GM18520 (cell line): ENCODE measurements around the gene LBR.
"Not testable (repeated sequence)": the region's sequence is repeated elsewhere in the genome, so short reads cannot be mapped to it uniquely, and the experiment has no call there.

Experiments used
- ATAC-seq: cut with Tn5 transposase; IDR thresholded peaks from one replicate; pipeline ENCODE4 v1.9.1; 2021; ENCODE audit not compliant: unreplicated experiment

Gene LBR

GRCh38 chr1:225423518-225423855, 4.4 kb downstream of the LBR start:
- ATAC-seq: no peak

DNA sequence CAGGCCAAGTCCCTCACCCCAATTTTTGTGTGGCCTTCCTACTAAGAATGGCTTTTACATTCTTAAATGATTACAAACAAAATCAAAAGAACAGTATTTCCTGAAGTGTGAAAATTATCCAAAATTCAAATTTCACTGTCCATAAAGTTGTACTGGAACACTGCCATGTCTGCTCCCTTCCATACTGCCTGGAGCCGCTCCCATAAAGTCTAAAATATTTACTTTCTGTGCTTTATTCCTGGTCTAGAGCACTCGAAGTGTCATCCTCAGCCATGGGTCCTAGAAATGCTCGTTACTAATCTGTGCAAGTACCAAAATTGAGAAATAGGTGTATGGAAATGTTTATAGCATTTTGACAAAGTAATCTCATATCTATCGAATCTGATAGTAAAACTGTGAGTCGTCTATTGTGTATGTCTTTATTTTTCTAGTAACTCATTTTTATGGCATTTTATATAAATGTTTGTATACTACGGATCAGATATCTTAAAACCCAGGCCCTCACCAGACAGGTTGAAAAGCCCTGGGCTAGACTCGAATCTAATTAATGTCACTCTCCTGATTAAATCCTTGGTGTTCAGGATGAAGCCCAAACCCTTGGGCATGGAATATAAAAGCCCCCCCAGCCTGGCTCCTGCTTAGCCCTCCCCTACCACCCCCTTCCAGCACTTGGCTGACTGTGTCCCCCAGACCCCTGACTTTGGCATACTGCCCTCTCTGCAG, 4.9 kb downstream of the LBR start:
- no peak for ATAC-seq

DNA sequence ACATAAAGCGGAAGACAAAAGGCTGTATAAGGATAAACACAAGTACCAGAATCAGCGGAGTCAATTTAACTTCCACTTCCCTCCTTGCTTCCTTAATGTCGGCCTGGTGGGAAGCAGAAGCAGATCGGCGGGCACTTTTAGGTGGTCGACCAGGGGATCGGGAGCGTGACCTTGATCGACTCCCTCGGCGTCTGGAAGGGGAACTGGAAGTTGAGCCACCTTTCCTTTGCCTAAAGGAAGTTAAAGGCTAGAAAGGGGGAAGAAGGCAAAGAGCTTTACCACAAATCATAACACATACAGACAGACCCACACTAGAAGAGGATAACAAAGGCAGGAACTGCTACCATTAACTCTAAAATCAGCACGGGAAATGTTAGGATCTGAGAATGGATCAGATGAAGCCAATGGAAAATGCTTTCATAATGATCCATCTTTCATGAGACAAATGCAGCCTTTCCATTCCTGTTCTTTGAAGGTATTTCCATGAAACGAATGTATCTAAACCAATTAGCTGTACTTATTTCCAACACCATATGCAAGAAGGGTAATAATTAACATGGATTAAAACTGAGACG, 5.7 kb downstream of the LBR start:
- ATAC-seq: no peak

- ATAC-seq: no peak
Observed at GRCh38 chr1:225418598-225418997, 9.2 kb downstream of the LBR start.

DNA sequence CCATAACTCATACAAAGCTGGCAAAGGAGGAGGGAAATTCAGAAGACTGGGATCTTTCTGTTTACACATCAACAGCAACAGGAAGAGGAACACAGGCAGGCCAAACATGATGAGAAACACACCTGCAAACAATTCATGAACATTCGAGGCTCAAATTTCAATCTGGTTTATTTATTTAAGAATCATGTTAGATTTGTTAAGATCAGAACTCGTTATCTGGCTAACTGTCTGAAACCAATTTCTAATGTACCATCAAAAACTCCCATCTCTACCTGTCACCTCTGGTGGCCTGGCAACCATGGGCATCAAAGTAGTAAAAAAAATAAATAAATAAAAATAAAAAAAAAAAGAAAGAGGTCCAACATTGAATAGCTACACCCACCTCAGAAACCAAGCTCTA, 9.8 kb downstream of the LBR start:
- ATAC-seq: no peak

GRCh38 chr1:225415967-225416745, 11.7 kb downstream of the LBR start:
- ATAC-seq: no peak

- ATAC-seq: no peak
Observed at GRCh38 chr1:225415307-225415706, 12.5 kb downstream of the LBR start.

GRCh38 chr1:225413708-225414375, 14.0 kb downstream of the LBR start:
- no peak for ATAC-seq

- ATAC-seq: no peak
Observed at GRCh38 chr1:225412803-225413351, 15.0 kb downstream of the LBR start.

GRCh38 chr1:225412321-225412720, 15.5 kb downstream of the LBR start:
- ATAC-seq: no peak

DNA sequence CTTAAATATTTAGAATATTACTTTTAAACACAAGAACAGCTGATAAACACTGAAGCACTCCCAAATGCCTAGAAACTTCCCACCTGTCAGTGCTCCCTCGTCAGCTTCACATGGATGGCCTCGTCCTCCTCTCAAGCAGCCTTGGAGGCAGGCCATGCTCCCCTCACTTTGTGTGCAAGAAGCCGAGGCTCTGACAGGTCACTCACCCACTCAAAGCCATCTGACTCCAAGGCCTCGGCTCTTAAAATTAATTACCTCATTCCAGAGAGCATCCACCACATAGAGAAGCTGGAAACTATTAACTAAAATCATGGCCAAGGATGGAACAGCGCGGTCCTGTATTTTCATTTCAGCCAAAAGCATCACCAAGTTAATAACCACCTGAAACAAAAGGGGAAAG, 17.8 kb downstream of the LBR start:
- ATAC-seq: no peak

DNA sequence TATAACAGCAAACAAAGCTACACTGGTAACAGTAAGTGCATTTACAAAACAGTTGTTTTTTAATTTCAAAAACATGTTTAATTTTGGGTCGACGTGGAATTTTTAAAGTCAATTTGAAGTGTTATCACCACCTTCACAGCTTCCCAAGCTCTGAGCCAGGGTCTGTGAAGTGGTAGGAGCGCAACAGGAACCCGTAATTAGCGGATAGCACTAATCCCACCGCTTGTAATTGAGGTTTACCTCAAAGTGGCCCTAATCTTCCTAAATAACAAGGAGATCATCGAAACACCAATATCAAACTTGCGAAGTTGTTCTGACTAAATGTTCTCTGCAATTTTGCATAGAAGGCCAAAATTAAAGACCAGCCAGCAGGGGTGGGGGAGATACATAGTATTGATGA, 18.8 kb downstream of the LBR start:
- ATAC-seq: no peak

GRCh38 chr1:225408249-225408648, 19.6 kb downstream of the LBR start:
- ATAC-seq: no peak

- no peak for ATAC-seq
Observed at GRCh38 chr1:225407755-225408154, 20.1 kb downstream of the LBR start.

GRCh38 chr1:225406976-225407725, 20.7 kb downstream of the LBR start:
- no peak for ATAC-seq

DNA sequence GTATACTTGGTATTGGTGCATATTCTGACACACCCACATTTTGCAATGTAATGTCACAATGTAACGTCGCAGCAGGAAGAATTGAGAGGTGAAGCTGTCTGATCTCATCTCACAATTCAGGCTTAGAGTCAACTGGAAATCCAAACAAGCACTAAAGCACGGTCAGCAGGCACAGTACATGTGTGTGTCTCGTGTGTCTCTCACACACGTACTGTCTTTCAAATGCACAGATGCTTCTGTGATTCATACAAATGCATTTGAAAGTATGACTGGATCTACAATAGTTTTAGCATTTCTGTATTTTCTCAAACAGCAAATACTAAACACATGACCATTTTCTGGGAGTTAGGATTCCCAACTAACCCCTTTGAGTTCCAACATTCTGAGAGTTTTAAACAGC, 26.9 kb downstream of the LBR start:
- no peak for ATAC-seq

DNA sequence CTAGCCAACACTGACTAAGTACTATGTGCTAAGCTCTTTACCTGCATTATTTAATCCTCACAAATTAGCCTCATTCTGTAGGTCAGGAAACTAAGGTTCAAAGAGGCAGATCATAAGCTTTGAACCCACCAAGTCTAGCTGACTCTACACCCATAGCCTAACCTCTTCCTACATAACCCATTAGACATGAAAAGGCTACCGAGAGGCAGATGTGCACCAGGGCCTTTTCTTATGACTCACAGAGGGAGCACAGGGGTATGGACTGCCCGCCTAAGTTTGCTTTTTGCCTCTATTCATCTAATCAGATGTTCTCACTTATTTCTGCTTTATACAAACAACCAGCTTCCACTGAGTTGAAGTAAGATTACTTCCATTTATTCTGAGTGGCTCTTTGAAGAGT, 31.5 kb downstream of the LBR start:
- no peak for ATAC-seq

GRCh38 chr1:225389843-225390242, 38.0 kb downstream of the LBR start:
- no peak for ATAC-seq

DNA sequence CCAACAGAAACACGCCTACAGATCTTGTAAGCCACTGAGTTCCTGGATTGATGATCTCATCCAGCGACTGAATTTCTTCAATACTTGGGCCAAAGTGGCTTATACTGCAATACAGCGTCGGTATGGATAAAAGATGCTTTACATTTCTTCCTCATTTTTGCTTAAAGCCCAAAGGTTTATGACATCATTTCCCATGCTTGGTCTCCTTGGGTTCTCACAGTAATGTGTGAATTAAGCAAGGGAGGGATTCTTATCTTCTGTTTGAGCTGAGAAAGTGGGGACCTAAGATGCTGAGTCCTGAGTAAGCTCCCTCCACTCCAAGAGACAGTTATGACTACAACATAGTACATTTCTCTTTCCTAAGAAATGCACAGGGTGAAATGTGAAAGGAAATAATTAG, 39.5 kb downstream of the LBR start:
- ATAC-seq: no peak

DNA sequence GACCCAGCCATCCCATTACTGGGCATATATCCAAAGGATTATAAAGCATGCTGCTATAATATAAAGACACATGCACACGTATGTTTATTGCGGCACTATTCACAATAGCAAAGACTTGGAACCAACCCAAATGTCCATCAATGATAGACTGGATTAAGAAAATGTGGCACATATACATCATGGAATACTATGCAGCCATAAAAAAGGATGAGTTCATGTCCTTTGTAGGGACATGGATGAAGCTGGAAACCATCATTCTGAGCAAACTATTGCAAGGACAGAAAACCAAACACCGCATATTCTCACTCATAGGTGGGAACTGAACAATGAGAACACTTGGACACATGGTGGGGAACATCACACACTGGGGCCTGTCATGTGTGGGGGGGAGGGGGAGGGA, 41.0 kb downstream of the LBR start:
- ATAC-seq: not testable (repeated sequence)

GRCh38 chr1:225380691-225381090, 47.1 kb downstream of the LBR start:
- ATAC-seq: no peak
